IMR-90 (cell line): ENCODE results near the gene SAA1. TPM values are rescaled to one million over a fixed set of nuclear protein-coding genes. Genes with fewer than 3 reads are reported as not detected.
A peak's percentile ranks its signal among the peaks of the same experiment; 100 is the strongest.

Experiments
- ATAC-seq: fragments of 200-7000 bp; cut with Tn5 transposase; 2 replicates; pipeline ENCODE4 v1.9.1; 2020; ENCODE audit warnings: low read depth, mild to moderate bottlenecking, moderate library complexity
- BruUV-seq: library from RNA; stranded (reverse); fragments of 400-500 nt; replicated peaks from 2 replicates; lab custom pipeline; 2021; lab: Mats Ljungman, UMichigan
- CTCF ChIA-PET: fragments of 300-600 bp; formaldehyde crosslinking; extraction: SDS; loops from one replicate; lab custom pipeline; 2021; ENCODE audit warnings: antibody characterized with exemption; lab: Yijun Ruan, JAX
- POLR2A ChIA-PET: fragments of 300-600 bp; sonication (Branson Sonifier 250); formaldehyde crosslinking; loops from one replicate; lab custom pipeline; 2022; ENCODE audit warnings: antibody characterized with exemption; ENCODE audit not compliant: unreplicated experiment; lab: Charles Lee
- DNase-seq: peaks from one replicate; pipeline ENCODE4 v3.0.0; 2013
- H2AFZ ChIP-seq: replicated peaks from 2 replicates; pipeline ENCODE3; 2013; ENCODE audit warnings: low read length, mild to moderate bottlenecking; ENCODE audit not compliant: poor library complexity
- H2AK5ac ChIP-seq: 2 replicates; pipeline ENCODE4 v1.6.1; 2013; ENCODE audit warnings: low read depth, low read length, inconsistent platforms
- H2AK9ac ChIP-seq: replicated peaks from 2 replicates; pipeline ENCODE3; 2013; ENCODE audit warnings: mild to moderate bottlenecking, low read depth, low read length, moderate library complexity; ENCODE audit not compliant: poor library complexity
- H2BK120ac ChIP-seq: 2 replicates; pipeline ENCODE4 v1.6.1; 2013; ENCODE audit warnings: low read depth, low read length, inconsistent platforms
- H2BK15ac ChIP-seq: 3 replicates; pipeline ENCODE4 v1.6.1; 2013; ENCODE audit warnings: low read depth, low read length, inconsistent platforms
- H2BK20ac ChIP-seq: 2 replicates; pipeline ENCODE4 v1.6.1; 2013; ENCODE audit warnings: low read depth, mild to moderate bottlenecking, inconsistent platforms, low read length, moderate library complexity
- H2BK5ac ChIP-seq: 2 replicates; pipeline ENCODE4 v1.6.1; 2013; ENCODE audit warnings: mild to moderate bottlenecking, low read depth, low read length, inconsistent platforms; ENCODE audit not compliant: poor library complexity, severe bottlenecking
- H3K14ac ChIP-seq: replicated peaks from 2 replicates; pipeline ENCODE4 v1.6.1; 2013; ENCODE audit warnings: low read depth, low read length, inconsistent platforms
- H3K18ac ChIP-seq: 2 replicates; pipeline ENCODE4 v1.6.1; 2013; ENCODE audit warnings: low read depth, low read length, control low read depth
- H3K23ac ChIP-seq: 2 replicates; pipeline ENCODE4 v1.6.1; 2013; ENCODE audit warnings: low read depth, low read length, inconsistent platforms
- H3K27ac ChIP-seq: 2 replicates; pipeline ENCODE4 v1.5.1; 2013; ENCODE audit warnings: mild to moderate bottlenecking, control low read depth, low read length; ENCODE audit not compliant: insufficient read depth
- H3K27me3 ChIP-seq: 2 replicates; pipeline ENCODE4 v1.6.1; 2013; ENCODE audit warnings: low read length; ENCODE audit not compliant: control insufficient read depth, insufficient read depth
- H3K36me3 ChIP-seq: 2 replicates; pipeline ENCODE4 v1.6.1; 2013; ENCODE audit warnings: low read length, mixed read lengths; ENCODE audit not compliant: control insufficient read depth, insufficient read depth
- H3K4ac ChIP-seq: 2 replicates; pipeline ENCODE4 v1.6.1; 2013; ENCODE audit warnings: low read depth, low read length, inconsistent platforms
- H3K4me1 ChIP-seq: 2 replicates; pipeline ENCODE4 v1.6.1; 2013; ENCODE audit warnings: low read length, mixed read lengths; ENCODE audit not compliant: control insufficient read depth, insufficient read depth
- H3K4me2 ChIP-seq: 2 replicates; pipeline ENCODE4 v1.6.1; 2013; ENCODE audit warnings: low read depth, mild to moderate bottlenecking, control low read depth, low read length, moderate library complexity
- H3K4me3 ChIP-seq: 2 replicates; pipeline ENCODE4 v1.5.1; 2013; ENCODE audit warnings: low read depth, mild to moderate bottlenecking, control low read depth, low read length, moderate library complexity; ENCODE audit not compliant: insufficient read depth
- H3K56ac ChIP-seq: 2 replicates; pipeline ENCODE4 v1.6.1; 2013; ENCODE audit warnings: low read length, inconsistent platforms; ENCODE audit not compliant: insufficient read depth; ENCODE audit errors: extremely low read depth
- H3K79me1 ChIP-seq, 2 experiments: 2 replicates each; pipeline ENCODE4 v1.6.1; 2013; ENCODE audit warnings: low read length in 2 of 2, inconsistent platforms in 1 of 2, low read depth in 1 of 2
- H3K9ac ChIP-seq: 2 replicates; pipeline ENCODE4 v1.6.1; 2013; ENCODE audit warnings: low read depth, low read length, control low read depth
- H3K9me1 ChIP-seq: 2 replicates; pipeline ENCODE4 v1.6.1; 2013; ENCODE audit warnings: low read length, inconsistent platforms; ENCODE audit not compliant: insufficient read depth
- H3K9me3 ChIP-seq: 2 replicates; pipeline ENCODE4 v1.6.1; 2013; ENCODE audit warnings: low read length; ENCODE audit not compliant: control insufficient read depth, insufficient read depth
- H4K20me1 ChIP-seq: 2 replicates; pipeline ENCODE4 v1.6.1; 2013; ENCODE audit warnings: low read length, inconsistent platforms; ENCODE audit not compliant: insufficient read depth
- H4K5ac ChIP-seq: 2 replicates; pipeline ENCODE4 v1.6.1; 2013; ENCODE audit warnings: mild to moderate bottlenecking, low read depth, low read length, control low read depth
- H4K8ac ChIP-seq, 2 experiments: 2 replicates each; pipeline ENCODE4 v1.6.1; 2013; ENCODE audit warnings: low read depth in 2 of 2, low read length in 2 of 2, control low read depth in 1 of 2, inconsistent platforms in 1 of 2
- H4K91ac ChIP-seq: 2 replicates; pipeline ENCODE4 v1.6.1; 2013; ENCODE audit warnings: low read depth, low read length, inconsistent platforms; ENCODE audit not compliant: insufficient read depth
- CEBPB ChIP-seq: IDR thresholded peaks from 2 replicates; pipeline ENCODE4 v1.6.1; 2012; ENCODE audit warnings: low read depth, low read length, improper control_type of control experiment
- CTCF ChIP-seq: conservative IDR thresholded peaks from 2 replicates; pipeline ENCODE4 v1.5.1; 2012; ENCODE audit warnings: mild to moderate bottlenecking, low read depth, low read length, improper control_type of control experiment
- WGBS, 2 experiments: methylation state at CpG; one replicate each; pipeline versions ENCODE4 v1.1.5 to v1.1.7; 2013; ENCODE audit warnings: missing lambda C conversion rate in 2 of 2; ENCODE audit not compliant: insufficient read length in 1 of 2; ENCODE audit errors: extremely low coverage in 2 of 2; 5-methylcytosine and 5-hydroxymethylcytosine counted together
- dilution Hi-C: fragments of 300-500 bp; cut with HindIII; formaldehyde crosslinking; loops from one replicate; pipeline ENCODE4 v1.14.3; 2018; ENCODE audit warnings: low sequenced_read_pairs; ENCODE audit not compliant: unreplicated experiment
- in situ Hi-C: fragments of 300-500 bp; cut with MboI; formaldehyde crosslinking; loops from 3 replicates; pipeline ENCODE4 v1.14.3; 2019; ENCODE audit warnings: low sequenced_read_pairs, inconsistent platforms, mixed read lengths
- intact Hi-C: fragments of 100-400 bp; cut with micrococcal nuclease; formaldehyde crosslinking; loops from 2 replicates; pipeline ENCODE4 v1.10.0; 2022
- polyA plus RNA-seq, 3 experiments: library from polyadenylated mRNA; depleted of rRNA; stranded (reverse); fragments of >200 nt; gene quantifications; 2 replicates each; pipeline ENCODE4 v1.2.3, GENCODE V29; 2012; ENCODE audit warnings: low replicate concordance in 1 of 3
- total RNA-seq: library from RNA; depleted of rRNA; stranded (reverse); fragments of >200 nt; gene quantifications from 2 replicates; pipeline ENCODE4 v1.2.3, GENCODE V29; 2012

The SAA1 gene
- total and polyA plus RNA-seq, 2 of the 4 experiments (the other 2 are of a cell fraction): not detected

DNA sequence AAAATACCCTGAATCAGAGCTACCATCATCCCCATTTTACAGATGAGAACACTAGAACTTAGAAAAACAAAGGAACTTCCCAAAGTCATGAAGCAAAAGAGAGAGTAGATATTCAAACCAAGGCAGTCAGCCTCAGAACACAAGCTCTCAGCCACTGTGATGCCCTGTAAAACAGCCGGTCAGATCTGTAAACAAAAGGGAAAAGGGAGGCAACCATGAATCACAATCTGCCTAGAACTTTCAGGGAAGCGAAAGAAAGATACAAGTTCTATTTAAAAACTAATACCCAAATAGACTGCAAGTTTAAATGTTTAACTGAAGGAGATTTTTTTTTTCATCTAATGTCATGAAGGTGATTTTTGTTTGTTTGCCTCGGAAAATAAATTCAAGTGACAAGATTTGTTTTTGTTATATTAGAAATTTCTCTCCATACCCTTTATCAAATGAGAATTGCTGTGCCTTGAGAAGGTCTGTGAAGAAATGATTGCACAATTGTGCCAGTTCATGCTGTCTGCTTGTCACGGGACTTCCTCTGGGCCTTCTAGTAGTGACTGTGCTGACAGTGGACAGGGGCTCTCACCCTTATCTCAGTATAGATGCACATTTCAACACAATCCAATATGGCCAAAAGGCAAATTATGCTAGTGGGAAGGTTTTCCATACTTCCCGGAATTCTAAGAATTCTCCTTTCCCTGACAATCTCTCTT is 11.7 kb downstream of the SAA1 start:
- Histone ChIP-seq H3K79me1 (no peaks in the 10 kb centered on the region; a peak in 1 of 4 replicates), H3K4ac (no peak overlapping the region), H2AK5ac (no peak overlapping the region), H2BK5ac (no peak overlapping the region), H4K8ac (no peak overlapping the region), H3K23ac (no peak overlapping the region), H4K91ac (no peak overlapping the region), H3K27ac (no peak overlapping the region), H3K9ac (no peak overlapping the region), H3K27me3 (no peaks in the 10 kb centered on the region), H3K9me3 (no peaks in the 10 kb centered on the region), H3K36me3 (peaks cover 16% of the 10 kb centered on the region), H3K56ac (no peak overlapping the region), H3K9me1 (no peaks in the 10 kb centered on the region), H2AFZ (no peak overlapping the region), H3K4me3 (no peak overlapping the region), H3K18ac (no peak overlapping the region), H2BK20ac (no peak overlapping the region), H4K20me1 (no peaks in the 10 kb centered on the region), H2BK15ac (no peak overlapping the region), H3K4me2 (no peak overlapping the region), H4K5ac (no peak overlapping the region), H3K14ac (no peak overlapping the region), H2BK120ac (no peak overlapping the region), H2AK9ac (no peak overlapping the region), H3K4me1 (no peaks in the 10 kb centered on the region)
- no TSS peak for BruUV-seq
- POLR2A ChIA-PET: no interaction called here
- CTCF ChIA-PET: interaction anchor here (0.6 kb wide), 1 partner anchor 172 kb away, joined by 3 read pairs; the partner anchor contains the start of gene SAAL1
- DNase-seq (peak; percentile 9), ATAC-seq (no peak; the same call in 1 of the 2 replicates)
- no peak for TF ChIP-seq CTCF
- peak; percentile 69 for TF ChIP-seq CEBPB
- in situ Hi-C loops (no loop called here), intact Hi-C loops (no loop called here), dilution Hi-C loops (no loop called here)
- WGBS, 2 experiments: no CpG with 5 or more reads among the region's 5 CpGs
